ENCODE results near the gene TPCN1. TPM values are rescaled to one million over a fixed set of nuclear protein-coding genes. Genes with fewer than 3 reads are reported as not detected.
A peak's percentile ranks its signal among the peaks of the same experiment; 100 is the strongest.

TPCN1 gene
- total RNA-seq, 1 experiment from 2014 or later = 32.7 TPM

DNA sequence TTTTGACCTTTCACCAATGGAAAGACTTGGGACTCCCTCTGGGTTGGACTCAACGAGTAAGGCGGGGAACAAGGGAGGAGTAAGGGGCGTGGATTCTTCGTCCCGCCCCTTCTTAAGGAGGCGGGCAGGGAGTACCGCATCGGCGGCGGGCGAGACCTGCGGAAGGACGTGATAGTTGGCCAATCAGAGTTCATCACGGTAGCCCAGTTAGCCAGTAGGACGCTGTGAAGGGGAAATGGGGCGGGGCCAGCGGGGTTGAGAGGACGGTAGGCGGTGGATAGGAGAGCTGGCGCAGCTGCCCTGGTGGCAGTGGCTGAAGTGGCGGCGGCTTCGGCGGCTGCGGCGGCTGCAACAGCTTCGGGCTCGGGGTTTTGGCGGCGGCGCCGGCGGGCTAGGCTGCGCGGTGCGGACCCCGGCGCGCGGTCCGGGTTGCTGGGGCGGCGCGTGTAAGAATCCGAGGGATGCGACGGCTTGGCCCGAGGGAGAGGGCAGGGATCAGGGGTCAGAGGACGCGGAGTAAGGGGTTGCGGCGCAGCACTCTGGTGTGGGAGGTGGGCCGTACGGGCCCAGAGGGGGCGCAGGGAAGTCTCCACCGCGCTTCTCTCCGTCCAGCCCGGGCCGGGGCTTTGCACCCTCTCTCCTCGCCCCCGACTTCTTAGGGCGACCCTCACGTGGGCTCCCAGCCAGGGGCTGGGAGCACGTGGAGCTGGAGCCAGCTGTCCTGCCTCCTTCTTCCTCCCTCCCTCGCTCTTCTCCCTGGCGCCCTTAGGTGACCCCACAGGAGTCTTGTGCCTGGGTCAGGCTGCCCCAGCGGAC is at the start of gene TPCN1 (continued):
- TF ChIP-seq HMGA2 (CRISPR knock-in tag; IDR thresholded peaks at IDR 0.05) (no peak), NR1H2 (CRISPR knock-in tag; IDR thresholded peaks at IDR 0.05) (no peak), SMAD3 (CRISPR knock-in tag; IDR thresholded peaks at IDR 0.05; ENCODE audit: borderline replicate concordance) (no peak), SMAD4 (CRISPR knock-in tag; IDR thresholded peaks at IDR 0.05) (no peak), MYBL2 (CRISPR knock-in tag; IDR thresholded peaks at IDR 0.05) (no peak), CREB1 (CRISPR knock-in tag; IDR thresholded peaks at IDR 0.05) (no peak), CREM (CRISPR knock-in tag; IDR thresholded peaks at IDR 0.05) (no peak), FOXK1 (CRISPR knock-in tag; IDR thresholded peaks at IDR 0.05) (0 out of 2 replicates have a peak, but pooled peaks have one; percentile 50), IRF2 (CRISPR knock-in tag; IDR thresholded peaks at IDR 0.05; ENCODE audit: borderline replicate concordance, low read depth) (no peak), JAZF1 (CRISPR knock-in tag; IDR thresholded peaks at IDR 0.05) (no peak), NFE2L1 (CRISPR knock-in tag; IDR thresholded peaks at IDR 0.05) (no peak), ATF1 (CRISPR knock-in tag; IDR thresholded peaks at IDR 0.05) (no peak), ZNF317 (CRISPR knock-in tag; IDR thresholded peaks at IDR 0.05; ENCODE audit: borderline replicate concordance, low read depth) (peak; percentile 16; the same call in 1 of the 2 replicates), ZNF121 (CRISPR knock-in tag; IDR thresholded peaks at IDR 0.05) (peak; percentile 69; the same call in 1 of the 2 replicates), ESRRA (CRISPR knock-in tag; IDR thresholded peaks at IDR 0.05; ENCODE audit: borderline replicate concordance) (no peak), RORB (CRISPR knock-in tag; IDR thresholded peaks at IDR 0.05) (no peak), KAT7 (CRISPR knock-in tag; IDR thresholded peaks at IDR 0.05; ENCODE audit: borderline replicate concordance) (no peak), TCF7 (CRISPR knock-in tag; IDR thresholded peaks at IDR 0.05; ENCODE audit: low read depth) (no peak), NFYB (CRISPR knock-in tag; conservative IDR thresholded peaks at IDR 0.05; ENCODE audit: low read depth) (peak; percentile 93), ZNF671 (CRISPR knock-in tag; IDR thresholded peaks at IDR 0.05) (no peak), GRHL2 (CRISPR knock-in tag; IDR thresholded peaks at IDR 0.05; ENCODE audit: insufficient replicate concordance, severe bottlenecking) (no peak), JUN (CRISPR knock-in tag; IDR thresholded peaks at IDR 0.05) (no peak)
- TF ChIP-seq, protein P1, sequence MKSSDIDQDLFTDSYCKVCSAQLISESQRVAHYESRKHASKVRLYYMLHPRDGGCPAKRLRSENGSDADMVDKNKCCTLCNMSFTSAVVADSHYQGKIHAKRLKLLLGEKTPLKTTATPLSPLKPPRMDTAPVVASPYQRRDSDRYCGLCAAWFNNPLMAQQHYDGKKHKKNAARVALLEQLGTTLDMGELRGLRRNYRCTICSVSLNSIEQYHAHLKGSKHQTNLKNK (CRISPR knock-in tag; IDR thresholded peaks at IDR 0.05) = no peak
- TF ChIP-seq, protein P2, sequence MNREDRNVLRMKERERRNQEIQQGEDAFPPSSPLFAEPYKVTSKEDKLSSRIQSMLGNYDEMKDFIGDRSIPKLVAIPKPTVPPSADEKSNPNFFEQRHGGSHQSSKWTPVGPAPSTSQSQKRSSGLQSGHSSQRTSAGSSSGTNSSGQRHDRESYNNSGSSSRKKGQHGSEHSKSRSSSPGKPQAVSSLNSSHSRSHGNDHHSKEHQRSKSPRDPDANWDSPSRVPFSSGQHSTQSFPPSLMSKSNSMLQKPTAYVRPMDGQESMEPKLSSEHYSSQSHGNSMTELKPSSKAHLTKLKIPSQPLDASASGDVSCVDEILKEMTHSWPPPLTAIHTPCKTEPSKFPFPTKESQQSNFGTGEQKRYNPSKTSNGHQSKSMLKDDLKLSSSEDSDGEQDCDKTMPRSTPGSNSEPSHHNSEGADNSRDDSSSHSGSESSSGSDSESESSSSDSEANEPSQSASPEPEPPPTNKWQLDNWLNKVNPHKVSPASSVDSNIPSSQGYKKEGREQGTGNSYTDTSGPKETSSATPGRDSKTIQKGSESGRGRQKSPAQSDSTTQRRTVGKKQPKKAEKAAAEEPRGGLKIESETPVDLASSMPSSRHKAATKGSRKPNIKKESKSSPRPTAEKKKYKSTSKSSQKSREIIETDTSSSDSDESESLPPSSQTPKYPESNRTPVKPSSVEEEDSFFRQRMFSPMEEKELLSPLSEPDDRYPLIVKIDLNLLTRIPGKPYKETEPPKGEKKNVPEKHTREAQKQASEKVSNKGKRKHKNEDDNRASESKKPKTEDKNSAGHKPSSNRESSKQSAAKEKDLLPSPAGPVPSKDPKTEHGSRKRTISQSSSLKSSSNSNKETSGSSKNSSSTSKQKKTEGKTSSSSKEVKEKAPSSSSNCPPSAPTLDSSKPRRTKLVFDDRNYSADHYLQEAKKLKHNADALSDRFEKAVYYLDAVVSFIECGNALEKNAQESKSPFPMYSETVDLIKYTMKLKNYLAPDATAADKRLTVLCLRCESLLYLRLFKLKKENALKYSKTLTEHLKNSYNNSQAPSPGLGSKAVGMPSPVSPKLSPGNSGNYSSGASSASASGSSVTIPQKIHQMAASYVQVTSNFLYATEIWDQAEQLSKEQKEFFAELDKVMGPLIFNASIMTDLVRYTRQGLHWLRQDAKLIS (CRISPR knock-in tag; IDR thresholded peaks at IDR 0.05; ENCODE audit: borderline replicate concordance) = no peak
- TF ChIP-seq, protein P3, sequence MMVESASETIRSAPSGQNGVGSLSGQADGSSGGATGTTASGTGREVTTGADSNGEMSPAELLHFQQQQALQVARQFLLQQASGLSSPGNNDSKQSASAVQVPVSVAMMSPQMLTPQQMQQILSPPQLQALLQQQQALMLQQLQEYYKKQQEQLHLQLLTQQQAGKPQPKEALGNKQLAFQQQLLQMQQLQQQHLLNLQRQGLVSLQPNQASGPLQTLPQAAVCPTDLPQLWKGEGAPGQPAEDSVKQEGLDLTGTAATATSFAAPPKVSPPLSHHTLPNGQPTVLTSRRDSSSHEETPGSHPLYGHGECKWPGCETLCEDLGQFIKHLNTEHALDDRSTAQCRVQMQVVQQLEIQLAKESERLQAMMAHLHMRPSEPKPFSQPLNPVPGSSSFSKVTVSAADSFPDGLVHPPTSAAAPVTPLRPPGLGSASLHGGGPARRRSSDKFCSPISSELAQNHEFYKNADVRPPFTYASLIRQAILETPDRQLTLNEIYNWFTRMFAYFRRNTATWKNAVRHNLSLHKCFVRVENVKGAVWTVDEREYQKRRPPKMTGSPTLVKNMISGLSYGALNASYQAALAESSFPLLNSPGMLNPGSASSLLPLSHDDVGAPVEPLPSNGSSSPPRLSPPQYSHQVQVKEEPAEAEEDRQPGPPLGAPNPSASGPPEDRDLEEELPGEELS (CRISPR knock-in tag; IDR thresholded peaks at IDR 0.05) = peak; percentile 55
- TF ChIP-seq, protein P4, sequence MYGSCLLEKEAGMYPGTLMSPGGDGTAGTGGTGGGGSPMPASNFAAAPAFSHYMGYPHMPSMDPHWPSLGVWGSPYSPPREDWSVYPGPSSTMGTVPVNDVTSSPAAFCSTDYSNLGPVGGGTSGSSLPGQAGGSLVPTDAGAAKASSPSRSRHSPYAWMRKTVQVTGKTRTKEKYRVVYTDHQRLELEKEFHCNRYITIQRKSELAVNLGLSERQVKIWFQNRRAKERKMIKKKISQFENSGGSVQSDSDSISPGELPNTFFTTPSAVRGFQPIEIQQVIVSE (CRISPR knock-in tag; IDR thresholded peaks at IDR 0.05; ENCODE audit: borderline replicate concordance) = no peak
- TF ChIP-seq, protein P5, sequence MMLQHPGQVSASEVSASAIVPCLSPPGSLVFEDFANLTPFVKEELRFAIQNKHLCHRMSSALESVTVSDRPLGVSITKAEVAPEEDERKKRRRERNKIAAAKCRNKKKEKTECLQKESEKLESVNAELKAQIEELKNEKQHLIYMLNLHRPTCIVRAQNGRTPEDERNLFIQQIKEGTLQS (CRISPR knock-in tag; conservative IDR thresholded peaks at IDR 0.05) = no peak
- TF ChIP-seq, protein P6, sequence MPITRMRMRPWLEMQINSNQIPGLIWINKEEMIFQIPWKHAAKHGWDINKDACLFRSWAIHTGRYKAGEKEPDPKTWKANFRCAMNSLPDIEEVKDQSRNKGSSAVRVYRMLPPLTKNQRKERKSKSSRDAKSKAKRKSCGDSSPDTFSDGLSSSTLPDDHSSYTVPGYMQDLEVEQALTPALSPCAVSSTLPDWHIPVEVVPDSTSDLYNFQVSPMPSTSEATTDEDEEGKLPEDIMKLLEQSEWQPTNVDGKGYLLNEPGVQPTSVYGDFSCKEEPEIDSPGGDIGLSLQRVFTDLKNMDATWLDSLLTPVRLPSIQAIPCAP (CRISPR knock-in tag; IDR thresholded peaks at IDR 0.05) = 0 out of 2 replicates have a peak, but pooled peaks have one; percentile 52
- TF ChIP-seq, protein P7, sequence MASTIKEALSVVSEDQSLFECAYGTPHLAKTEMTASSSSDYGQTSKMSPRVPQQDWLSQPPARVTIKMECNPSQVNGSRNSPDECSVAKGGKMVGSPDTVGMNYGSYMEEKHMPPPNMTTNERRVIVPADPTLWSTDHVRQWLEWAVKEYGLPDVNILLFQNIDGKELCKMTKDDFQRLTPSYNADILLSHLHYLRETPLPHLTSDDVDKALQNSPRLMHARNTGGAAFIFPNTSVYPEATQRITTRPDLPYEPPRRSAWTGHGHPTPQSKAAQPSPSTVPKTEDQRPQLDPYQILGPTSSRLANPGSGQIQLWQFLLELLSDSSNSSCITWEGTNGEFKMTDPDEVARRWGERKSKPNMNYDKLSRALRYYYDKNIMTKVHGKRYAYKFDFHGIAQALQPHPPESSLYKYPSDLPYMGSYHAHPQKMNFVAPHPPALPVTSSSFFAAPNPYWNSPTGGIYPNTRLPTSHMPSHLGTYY (CRISPR knock-in tag; IDR thresholded peaks at IDR 0.05) = no peak
- TF ChIP-seq, protein P8, sequence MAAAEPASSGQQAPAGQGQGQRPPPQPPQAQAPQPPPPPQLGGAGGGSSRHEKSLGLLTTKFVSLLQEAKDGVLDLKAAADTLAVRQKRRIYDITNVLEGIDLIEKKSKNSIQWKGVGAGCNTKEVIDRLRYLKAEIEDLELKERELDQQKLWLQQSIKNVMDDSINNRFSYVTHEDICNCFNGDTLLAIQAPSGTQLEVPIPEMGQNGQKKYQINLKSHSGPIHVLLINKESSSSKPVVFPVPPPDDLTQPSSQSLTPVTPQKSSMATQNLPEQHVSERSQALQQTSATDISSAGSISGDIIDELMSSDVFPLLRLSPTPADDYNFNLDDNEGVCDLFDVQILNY (CRISPR knock-in tag; IDR thresholded peaks at IDR 0.05) = no peak
